22Rv1 (cell line): ENCODE results near the gene ANKLE1.

Source experiments
- ZFX ChIP-seq: fragments of 450-650 bp; IDR thresholded peaks from 2 replicates; pipeline ENCODE4 v1.6.1; 2017; ENCODE audit warnings: antibody characterized with exemption, borderline replicate concordance
- TF ChIP-seq, protein P1 (sequence below): fragments of 450-650 bp; IDR thresholded peaks from 2 replicates; pipeline ENCODE4 v1.5.1; 2017; ENCODE audit warnings: mild to moderate bottlenecking

DNA sequence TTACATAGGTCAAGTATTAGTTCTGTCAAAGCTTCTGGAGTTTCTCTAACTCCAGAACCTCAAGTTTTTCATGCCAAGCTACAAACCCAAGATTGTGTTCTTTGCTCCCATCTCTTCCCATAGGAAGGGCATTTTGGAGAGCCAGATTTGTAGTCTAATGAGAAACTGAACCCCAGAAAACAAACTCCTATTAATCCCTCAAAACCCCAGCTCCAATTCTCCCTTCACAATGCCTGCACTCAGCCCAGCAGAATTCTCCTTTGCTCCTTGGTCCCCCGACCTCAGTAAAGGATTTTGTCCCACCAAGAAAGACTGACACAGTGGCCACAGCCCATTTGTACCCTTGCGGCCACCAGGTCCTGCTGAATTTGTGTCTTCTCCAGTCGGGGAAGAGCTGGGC, 25.6 kb upstream of the ANKLE1 start:
- TF ChIP-seq, protein P1, sequence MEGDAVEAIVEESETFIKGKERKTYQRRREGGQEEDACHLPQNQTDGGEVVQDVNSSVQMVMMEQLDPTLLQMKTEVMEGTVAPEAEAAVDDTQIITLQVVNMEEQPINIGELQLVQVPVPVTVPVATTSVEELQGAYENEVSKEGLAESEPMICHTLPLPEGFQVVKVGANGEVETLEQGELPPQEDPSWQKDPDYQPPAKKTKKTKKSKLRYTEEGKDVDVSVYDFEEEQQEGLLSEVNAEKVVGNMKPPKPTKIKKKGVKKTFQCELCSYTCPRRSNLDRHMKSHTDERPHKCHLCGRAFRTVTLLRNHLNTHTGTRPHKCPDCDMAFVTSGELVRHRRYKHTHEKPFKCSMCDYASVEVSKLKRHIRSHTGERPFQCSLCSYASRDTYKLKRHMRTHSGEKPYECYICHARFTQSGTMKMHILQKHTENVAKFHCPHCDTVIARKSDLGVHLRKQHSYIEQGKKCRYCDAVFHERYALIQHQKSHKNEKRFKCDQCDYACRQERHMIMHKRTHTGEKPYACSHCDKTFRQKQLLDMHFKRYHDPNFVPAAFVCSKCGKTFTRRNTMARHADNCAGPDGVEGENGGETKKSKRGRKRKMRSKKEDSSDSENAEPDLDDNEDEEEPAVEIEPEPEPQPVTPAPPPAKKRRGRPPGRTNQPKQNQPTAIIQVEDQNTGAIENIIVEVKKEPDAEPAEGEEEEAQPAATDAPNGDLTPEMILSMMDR: no peak
- no peak for TF ChIP-seq ZFX
